K562 (cell line): ENCODE data around the gene DNAJC8. TPM values are rescaled to one million over a fixed set of nuclear protein-coding genes. Genes with fewer than 3 reads are reported as not detected.

Experiments
- CEBPB ChIP-seq: fragments of 450-650 bp; IDR thresholded peaks from 2 replicates; pipeline ENCODE4 v1.6.1; 2016; ENCODE audit warnings: missing genetic modification characterization, missing compliant biosample characterization
- CEBPG ChIP-seq, 3 experiments: fragments of 200-800 bp in 1 of 3; sonication (Bioruptor generic) in 1 of 3; sonication (generic) in 1 of 3; formaldehyde crosslinking in 1 of 3; IDR thresholded peaks in 2 of 3; conservative IDR thresholded peaks in 1 of 3; 2 replicates each; pipeline versions ENCODE4 v1.6.1 to v1.8.0; 2016 to 2022; ENCODE audit warnings: missing compliant biosample characterization in 2 of 3, missing genetic modification characterization in 2 of 3, mild to moderate bottlenecking in 1 of 3, missing genetic modification reagents in 1 of 3
- DPF2 ChIP-seq: fragments of 450-650 bp; IDR thresholded peaks from 2 replicates; pipeline ENCODE4 v1.6.1; 2016
- ELF4 ChIP-seq: fragments of 450-650 bp; formaldehyde crosslinking; IDR thresholded peaks from 2 replicates; pipeline ENCODE4 v1.4.0; 2022; ENCODE audit warnings: missing genetic modification characterization
- FOXA3 ChIP-seq, 2 experiments: fragments of 450-650 bp in 1 of 2; sonication (generic) in 1 of 2; formaldehyde crosslinking; IDR thresholded peaks in 1 of 2; conservative IDR thresholded peaks in 1 of 2; 2 replicates each; pipeline versions ENCODE4 v1.4.0 to v1.8.0; 2020 to 2022; ENCODE audit warnings: mild to moderate bottlenecking in 2 of 2, missing genetic modification reagents in 1 of 2
- MCM3 ChIP-seq: fragments of 450-650 bp; IDR thresholded peaks from 2 replicates; pipeline ENCODE4 v1.6.1; 2016
- MIER1 ChIP-seq: fragments of 450-650 bp; IDR thresholded peaks from 2 replicates; pipeline ENCODE4 v1.6.1; 2016; ENCODE audit warnings: antibody characterized with exemption, mild to moderate bottlenecking, low read depth
- RAD21 ChIP-seq, 2 experiments: fragments of 250-450 bp in 1 of 2; fragments of 450-650 bp in 1 of 2; sonication (Bioruptor Pico) in 1 of 2; formaldehyde crosslinking in 1 of 2; IDR thresholded peaks in 1 of 2; conservative IDR thresholded peaks in 1 of 2; 2 replicates each; pipeline versions ENCODE4 v1.4.0 to v1.8.0; 2020 to 2022; ENCODE audit warnings: mild to moderate bottlenecking in 2 of 2, moderate library complexity in 1 of 2
- TRIM24 ChIP-seq, 2 experiments: fragments of 450-650 bp; IDR thresholded peaks; 2 replicates each; pipeline ENCODE4 v1.6.1; 2016
- ZNF589 ChIP-seq: fragments of 200-800 bp; sonication (Bioruptor generic); IDR thresholded peaks from 2 replicates; pipeline ENCODE4 v1.6.1; 2016; ENCODE audit warnings: low read depth, missing genetic modification characterization, missing compliant biosample characterization
- ZNF644 ChIP-seq: fragments of 200-800 bp; sonication (Bioruptor generic); IDR thresholded peaks from 2 replicates; pipeline ENCODE4 v1.6.1; 2016; ENCODE audit warnings: low read depth, missing genetic modification characterization, missing compliant biosample characterization
- polyA plus RNA-seq, 8 experiments: library from polyadenylated mRNA; depleted of rRNA in 4 of 8; stranded (reverse) in 5 of 8; unstranded in 3 of 8; fragments of >200 nt; fragmentation: Nextera tagmentation in 2 of 8; fragmentation: Illumina TruSeq in 1 of 8; extraction: Ambion mirVana in 2 of 8; extraction: Trizol in 1 of 8; gene quantifications; 2 replicates each; pipeline versions ENCODE4 v1.2.1 to v1.2.3, GENCODE V29; 2011 to 2014; ENCODE audit warnings: inconsistent platforms in 1 of 8, missing spikeins in 1 of 8
- total RNA-seq, 7 experiments: library from RNA; depleted of rRNA in 6 of 7; stranded (reverse); fragments of >200 nt in 6 of 7; fragmentation: Illumina TruSeq in 2 of 7; extraction: Trizol in 2 of 7; gene quantifications; 2 replicates each; pipeline versions ENCODE4 v1.2.1 to v1.2.3, GENCODE V29; 2011 to 2021; ENCODE audit warnings: low replicate concordance in 1 of 7
- TF ChIP-seq, protein P1 (sequence below), 2 experiments: fragments of 450-650 bp in 1 of 2; sonication (generic) in 1 of 2; formaldehyde crosslinking in 1 of 2; IDR thresholded peaks; 2 replicates each; pipeline versions ENCODE4 v1.7.1 to v1.9.0; 2016 to 2022; ENCODE audit warnings: inconsistent platforms in 1 of 2, mild to moderate bottlenecking in 1 of 2, missing genetic modification reagents in 1 of 2
- TF ChIP-seq, protein P2 (sequence below): IDR thresholded peaks from 2 replicates; pipeline ENCODE4 v1.6.1; 2016; ENCODE audit warnings: missing genetic modification characterization, missing compliant biosample characterization
- TF ChIP-seq, protein P3 (sequence below): fragments of 450-650 bp; formaldehyde crosslinking; IDR thresholded peaks from 2 replicates; pipeline ENCODE4 v1.4.0; 2020; ENCODE audit warnings: mild to moderate bottlenecking, moderate library complexity
- TF ChIP-seq, protein P4 (sequence below): fragments of 250-450 bp; sonication (Bioruptor Pico); IDR thresholded peaks from 2 replicates; pipeline ENCODE4 v1.9.0; 2021; ENCODE audit warnings: mild to moderate bottlenecking

The DNAJC8 gene
- total and polyA plus RNA-seq, 9 of the 15 experiments (the other 6 are each of a cell fraction or from before 2014, with no cell fraction given): 143 to 508 (median 209) TPM

DNA sequence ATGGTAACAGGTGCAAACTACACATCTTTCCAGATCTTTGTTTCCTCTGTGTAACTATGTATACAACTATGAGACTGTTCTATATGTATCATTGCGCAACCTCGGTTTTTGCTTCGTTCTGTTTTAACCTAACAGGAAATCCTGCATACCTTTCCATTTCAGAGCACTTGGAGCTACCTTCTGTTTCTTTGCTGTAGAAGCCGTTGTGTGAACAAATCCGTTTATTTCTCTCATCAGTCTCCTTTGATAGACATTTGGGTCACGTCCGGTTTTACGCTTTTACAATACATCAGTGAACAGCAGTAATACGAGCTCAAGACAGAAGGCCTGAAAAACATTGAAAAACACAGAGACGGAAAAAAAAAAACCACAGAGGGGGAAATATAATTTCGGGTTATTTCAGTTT lies 13.6 kb upstream of the DNAJC8 start (continued):
- TF ChIP-seq CEBPG (CRISPR knock-in tag; IDR thresholded peaks at IDR 0.05) (peak; percentile 98), CEBPG (tag; conservative IDR thresholded peaks at IDR 0.05 in 1 of 2, IDR thresholded peaks at IDR 0.05 in 1 of 2) (peak; percentile 98 to 100), ELF4 (CRISPR knock-in tag) (no peak), CEBPB (tag) (peak; percentile 100), MCM3 (no peak), RAD21 (CRISPR knock-in tag; conservative IDR thresholded peaks at IDR 0.05 in 1 of 2, IDR thresholded peaks at IDR 0.05 in 1 of 2) (peak in 1 of 2 experiments; percentile 21; a peak in 2 of 4 replicates), MIER1 (0 out of 2 replicates have a peak, but pooled peaks have one; percentile 57), FOXA3 (CRISPR knock-in tag; conservative IDR thresholded peaks at IDR 0.05 in 1 of 2, IDR thresholded peaks at IDR 0.05 in 1 of 2) (0 out of 4 replicates have a peak, but pooled peaks of 1 of the 2 experiments have one; percentile 15), TRIM24 (IDR thresholded peaks at IDR 0.05) (peak in 1 of 2 experiments; percentile 16; a peak in 2 of 4 replicates), ZNF589 (CRISPR knock-in tag) (no peak), ZNF644 (peak; percentile 62), DPF2 (peak; percentile 60; the same call in 1 of the 2 replicates)
- TF ChIP-seq, protein P1, sequence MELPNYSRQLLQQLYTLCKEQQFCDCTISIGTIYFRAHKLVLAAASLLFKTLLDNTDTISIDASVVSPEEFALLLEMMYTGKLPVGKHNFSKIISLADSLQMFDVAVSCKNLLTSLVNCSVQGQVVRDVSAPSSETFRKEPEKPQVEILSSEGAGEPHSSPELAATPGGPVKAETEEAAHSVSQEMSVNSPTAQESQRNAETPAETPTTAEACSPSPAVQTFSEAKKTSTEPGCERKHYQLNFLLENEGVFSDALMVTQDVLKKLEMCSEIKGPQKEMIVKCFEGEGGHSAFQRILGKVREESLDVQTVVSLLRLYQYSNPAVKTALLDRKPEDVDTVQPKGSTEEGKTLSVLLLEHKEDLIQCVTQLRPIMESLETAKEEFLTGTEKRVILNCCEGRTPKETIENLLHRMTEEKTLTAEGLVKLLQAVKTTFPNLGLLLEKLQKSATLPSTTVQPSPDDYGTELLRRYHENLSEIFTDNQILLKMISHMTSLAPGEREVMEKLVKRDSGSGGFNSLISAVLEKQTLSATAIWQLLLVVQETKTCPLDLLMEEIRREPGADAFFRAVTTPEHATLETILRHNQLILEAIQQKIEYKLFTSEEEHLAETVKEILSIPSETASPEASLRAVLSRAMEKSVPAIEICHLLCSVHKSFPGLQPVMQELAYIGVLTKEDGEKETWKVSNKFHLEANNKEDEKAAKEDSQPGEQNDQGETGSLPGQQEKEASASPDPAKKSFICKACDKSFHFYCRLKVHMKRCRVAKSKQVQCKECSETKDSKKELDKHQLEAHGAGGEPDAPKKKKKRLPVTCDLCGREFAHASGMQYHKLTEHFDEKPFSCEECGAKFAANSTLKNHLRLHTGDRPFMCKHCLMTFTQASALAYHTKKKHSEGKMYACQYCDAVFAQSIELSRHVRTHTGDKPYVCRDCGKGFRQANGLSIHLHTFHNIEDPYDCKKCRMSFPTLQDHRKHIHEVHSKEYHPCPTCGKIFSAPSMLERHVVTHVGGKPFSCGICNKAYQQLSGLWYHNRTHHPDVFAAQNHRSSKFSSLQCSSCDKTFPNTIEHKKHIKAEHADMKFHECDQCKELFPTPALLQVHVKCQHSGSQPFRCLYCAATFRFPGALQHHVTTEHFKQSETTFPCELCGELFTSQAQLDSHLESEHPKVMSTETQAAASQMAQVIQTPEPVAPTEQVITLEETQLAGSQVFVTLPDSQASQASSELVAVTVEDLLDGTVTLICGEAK (IDR thresholded peaks at IDR 0.05): peak; percentile 54; the same call in 1 of the 2 replicates
- TF ChIP-seq, protein P1 (CRISPR knock-in tag; IDR thresholded peaks at IDR 0.05): no peak
- TF ChIP-seq, protein P2, sequence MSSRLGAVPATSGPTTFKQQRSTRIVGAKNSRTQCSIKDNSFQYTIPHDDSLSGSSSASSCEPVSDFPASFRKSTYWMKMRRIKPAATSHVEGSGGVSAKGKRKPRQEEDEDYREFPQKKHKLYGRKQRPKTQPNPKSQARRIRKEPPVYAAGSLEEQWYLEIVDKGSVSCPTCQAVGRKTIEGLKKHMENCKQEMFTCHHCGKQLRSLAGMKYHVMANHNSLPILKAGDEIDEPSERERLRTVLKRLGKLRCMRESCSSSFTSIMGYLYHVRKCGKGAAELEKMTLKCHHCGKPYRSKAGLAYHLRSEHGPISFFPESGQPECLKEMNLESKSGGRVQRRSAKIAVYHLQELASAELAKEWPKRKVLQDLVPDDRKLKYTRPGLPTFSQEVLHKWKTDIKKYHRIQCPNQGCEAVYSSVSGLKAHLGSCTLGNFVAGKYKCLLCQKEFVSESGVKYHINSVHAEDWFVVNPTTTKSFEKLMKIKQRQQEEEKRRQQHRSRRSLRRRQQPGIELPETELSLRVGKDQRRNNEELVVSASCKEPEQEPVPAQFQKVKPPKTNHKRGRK (tag): peak; percentile 79; the same call in 1 of the 2 replicates
- TF ChIP-seq, protein P3, sequence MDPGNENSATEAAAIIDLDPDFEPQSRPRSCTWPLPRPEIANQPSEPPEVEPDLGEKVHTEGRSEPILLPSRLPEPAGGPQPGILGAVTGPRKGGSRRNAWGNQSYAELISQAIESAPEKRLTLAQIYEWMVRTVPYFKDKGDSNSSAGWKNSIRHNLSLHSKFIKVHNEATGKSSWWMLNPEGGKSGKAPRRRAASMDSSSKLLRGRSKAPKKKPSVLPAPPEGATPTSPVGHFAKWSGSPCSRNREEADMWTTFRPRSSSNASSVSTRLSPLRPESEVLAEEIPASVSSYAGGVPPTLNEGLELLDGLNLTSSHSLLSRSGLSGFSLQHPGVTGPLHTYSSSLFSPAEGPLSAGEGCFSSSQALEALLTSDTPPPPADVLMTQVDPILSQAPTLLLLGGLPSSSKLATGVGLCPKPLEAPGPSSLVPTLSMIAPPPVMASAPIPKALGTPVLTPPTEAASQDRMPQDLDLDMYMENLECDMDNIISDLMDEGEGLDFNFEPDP (CRISPR knock-in tag): no peak
- TF ChIP-seq, protein P4, sequence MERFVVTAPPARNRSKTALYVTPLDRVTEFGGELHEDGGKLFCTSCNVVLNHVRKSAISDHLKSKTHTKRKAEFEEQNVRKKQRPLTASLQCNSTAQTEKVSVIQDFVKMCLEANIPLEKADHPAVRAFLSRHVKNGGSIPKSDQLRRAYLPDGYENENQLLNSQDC (CRISPR knock-in tag): no peak
